ENCODE results near the gene UHRF1.
A peak's percentile ranks its signal among the peaks of the same experiment; 100 is the strongest.
"Not testable (repeated sequence)": the region's sequence is repeated elsewhere in the genome, so short reads cannot be mapped to it uniquely, and the experiment has no call there.

UHRF1 gene

GRCh38 chr19:4935444-4935843, 26.1 kb downstream of the UHRF1 start:
- DNase-seq (ENCODE audit: low read depth in 2 of 2) = no peak

- DNase-seq (ENCODE audit: low read depth in 2 of 2) = no peak
Observed at GRCh38 chr19:4937060-4937459, 27.8 kb downstream of the UHRF1 start.

GRCh38 chr19:4938461-4938860, 29.2 kb downstream of the UHRF1 start:
- not testable (repeated sequence) for DNase-seq (ENCODE audit: low read depth in 2 of 2)

- no peak for DNase-seq (ENCODE audit: low read depth in 2 of 2)
Observed at GRCh38 chr19:4939466-4939865, 30.2 kb downstream of the UHRF1 start.

GRCh38 chr19:4941638-4942169, 32.4 kb downstream of the UHRF1 start:
- DNase-seq (ENCODE audit: low read depth in 2 of 2) = not testable (repeated sequence)

- DNase-seq (ENCODE audit: low read depth in 2 of 2) = not testable (repeated sequence)
Observed at GRCh38 chr19:4950650-4951049, 41.3 kb downstream of the UHRF1 start.

GRCh38 chr19:4951656-4952055, 42.4 kb downstream of the UHRF1 start:
- DNase-seq (ENCODE audit: low read depth in 2 of 2) = no peak

GRCh38 chr19:4952945-4953344, 43.6 kb downstream of the UHRF1 start:
- no peak for DNase-seq (ENCODE audit: low read depth in 2 of 2)

GRCh38 chr19:4954320-4955149, 45.2 kb downstream of the UHRF1 start:
- not testable (repeated sequence) for DNase-seq (ENCODE audit: low read depth in 2 of 2)

- no peak for DNase-seq (ENCODE audit: low read depth in 2 of 2)
Observed at GRCh38 chr19:4955274-4955673, 46.0 kb downstream of the UHRF1 start.

- DNase-seq (ENCODE audit: low read depth in 2 of 2) = no peak
Observed at GRCh38 chr19:4957981-4958380, 48.7 kb downstream of the UHRF1 start.

- DNase-seq (ENCODE audit: low read depth in 2 of 2) = no peak
Observed at GRCh38 chr19:4962085-4962619, 52.9 kb downstream of the UHRF1 start.

GRCh38 chr19:4965061-4965460, 55.8 kb downstream of the UHRF1 start:
- DNase-seq (ENCODE audit: low read depth in 2 of 2) = no peak

- DNase-seq (ENCODE audit: low read depth in 2 of 2) = no peak
Observed at GRCh38 chr19:4966591-4966990, 57.3 kb downstream of the UHRF1 start.

GRCh38 chr19:4967738-4968461, 58.6 kb downstream of the UHRF1 start:
- DNase-seq (ENCODE audit: low read depth in 2 of 2) = no peak

GRCh38 chr19:4968462-4969291, 59.4 kb downstream of the UHRF1 start, which contains the start of gene KDM4B:
Gene KDM4B, plus strand, starts transcription at chr19:4969113. Its CDS starts 63,778 bp downstream, at chr19:5032891.
- DNase-seq (ENCODE audit: low read depth in 2 of 2) = peak; percentile 96 to 99

GRCh38 chr19:4969292-4969771, 60.0 kb downstream of the UHRF1 start:
- no peak for DNase-seq (ENCODE audit: low read depth in 2 of 2)

GRCh38 chr19:4969772-4970531, 60.7 kb downstream of the UHRF1 start:
- no peak for DNase-seq (ENCODE audit: low read depth in 2 of 2)

GRCh38 chr19:4970558-4971423, 61.5 kb downstream of the UHRF1 start:
- DNase-seq (ENCODE audit: low read depth in 2 of 2) = no peak

- no peak for DNase-seq (ENCODE audit: low read depth in 2 of 2)
Observed at GRCh38 chr19:4971424-4971793, 62.1 kb downstream of the UHRF1 start.
